Measurements from ENCODE around the gene GRK3.
A peak's percentile ranks its signal among the peaks of the same experiment; 100 is the strongest.

GRK3 gene

GRCh38 chr22:25746012-25746373, 181.5 kb downstream of the GRK3 start:
- peaks cover 5% of the 10 kb centered on the region for H3K36me3 Mint-ChIP-seq
- H3K4me3 Mint-ChIP-seq: no peak overlapping the region
- peak overlapping the region; percentile 33 for H3K27ac Mint-ChIP-seq
- DNase-seq (ENCODE audit: low spot score in 2 of 2): no peak
- peaks cover 45% of the 10 kb centered on the region for H3K4me1 Mint-ChIP-seq
- H3K9me3 Mint-ChIP-seq: no peaks in the 10 kb centered on the region
- no peak for ATAC-seq

- Mint-ChIP-seq H3K4me1 (peaks cover 53% of the 10 kb centered on the region), H3K36me3 (peaks cover 5% of the 10 kb centered on the region), H3K27ac (peak overlapping the region; percentile 98), H3K9me3 (no peaks in the 10 kb centered on the region), H3K4me3 (no peak overlapping the region)
- DNase-seq (ENCODE audit: low spot score in 2 of 2): no peak
- ATAC-seq: no peak
Measured at GRCh38 chr22:25747245-25747944, 182.9 kb downstream of the GRK3 start.

- peaks cover 53% of the 10 kb centered on the region for H3K4me1 Mint-ChIP-seq
- no peaks in the 10 kb centered on the region for H3K9me3 Mint-ChIP-seq
- no peak for DNase-seq (ENCODE audit: low spot score in 2 of 2)
- H3K27ac Mint-ChIP-seq: peak overlapping the region; percentile 98
- no peak for ATAC-seq
- peaks cover 5% of the 10 kb centered on the region for H3K36me3 Mint-ChIP-seq
- H3K4me3 Mint-ChIP-seq: no peak overlapping the region
Measured at GRCh38 chr22:25748140-25748539, 183.7 kb downstream of the GRK3 start.

- H3K27ac Mint-ChIP-seq: peak overlapping the region; percentile 98
- DNase-seq (ENCODE audit: low spot score in 2 of 2): no peak
- H3K36me3 Mint-ChIP-seq: peaks cover 5% of the 10 kb centered on the region
- peaks cover 53% of the 10 kb centered on the region for H3K4me1 Mint-ChIP-seq
- H3K4me3 Mint-ChIP-seq: peak overlapping the region; percentile 72
- no peak for ATAC-seq
- no peaks in the 10 kb centered on the region for H3K9me3 Mint-ChIP-seq
Measured at GRCh38 chr22:25748704-25749103, 184.2 kb downstream of the GRK3 start.

- Mint-ChIP-seq H3K4me3 (peak overlapping the region; percentile 72), H3K9me3 (no peaks in the 10 kb centered on the region), H3K4me1 (peaks cover 53% of the 10 kb centered on the region), H3K36me3 (peaks cover 5% of the 10 kb centered on the region), H3K27ac (peak overlapping the region; percentile 98)
- ATAC-seq: peak; percentile 96
- DNase-seq (ENCODE audit: low spot score in 2 of 2): peak in 1 of 2 donors; percentile 66
Measured at GRCh38 chr22:25749420-25750169, 185.1 kb downstream of the GRK3 start.

GRCh38 chr22:25750569-25751173, 186.2 kb downstream of the GRK3 start:
- H3K9me3 Mint-ChIP-seq: no peaks in the 10 kb centered on the region

GRCh38 chr22:25751174-25751581, 186.7 kb downstream of the GRK3 start:
- peaks cover 43% of the 10 kb centered on the region for H3K4me1 Mint-ChIP-seq
- ATAC-seq (no peak), DNase-seq (ENCODE audit: low spot score in 2 of 2) (no peak)
- peaks cover 5% of the 10 kb centered on the region for H3K36me3 Mint-ChIP-seq
- H3K27ac Mint-ChIP-seq: peak overlapping the region; percentile 98
- H3K4me3 Mint-ChIP-seq: peak overlapping the region; percentile 72
- H3K9me3 Mint-ChIP-seq: no peaks in the 10 kb centered on the region

More at GRCh38 chr22:25750569-25751173, 186.2 kb downstream of the GRK3 start:
- peaks cover 5% of the 10 kb centered on the region for H3K36me3 Mint-ChIP-seq
- no peak for DNase-seq (ENCODE audit: low spot score in 2 of 2)
- H3K27ac Mint-ChIP-seq: peak overlapping the region; percentile 98
- H3K4me3 Mint-ChIP-seq: peak overlapping the region; percentile 72
- peaks cover 47% of the 10 kb centered on the region for H3K4me1 Mint-ChIP-seq
- no peak for ATAC-seq

GRCh38 chr22:25752615-25753214, 188.2 kb downstream of the GRK3 start:
- Mint-ChIP-seq H3K9me3 (no peaks in the 10 kb centered on the region), H3K36me3 (peaks cover 5% of the 10 kb centered on the region), H3K27ac (no peak overlapping the region), H3K4me3 (no peak overlapping the region), H3K4me1 (peaks cover 34% of the 10 kb centered on the region)
- ATAC-seq (no peak), DNase-seq (ENCODE audit: low spot score in 2 of 2) (no peak)

GRCh38 chr22:25753252-25753651, 188.8 kb downstream of the GRK3 start:
- no peak for DNase-seq (ENCODE audit: low spot score in 2 of 2)

GRCh38 chr22:25754527-25755202, 190.2 kb downstream of the GRK3 start:
- no peak overlapping the region for H3K4me3 Mint-ChIP-seq

More at GRCh38 chr22:25753252-25753651, 188.8 kb downstream of the GRK3 start:
- Mint-ChIP-seq H3K4me3 (no peak overlapping the region), H3K9me3 (no peaks in the 10 kb centered on the region), H3K4me1 (peaks cover 33% of the 10 kb centered on the region), H3K27ac (no peak overlapping the region), H3K36me3 (peaks cover 5% of the 10 kb centered on the region)
- ATAC-seq: no peak

GRCh38 chr22:25757686-25758085, 193.2 kb downstream of the GRK3 start:
- Mint-ChIP-seq H3K27ac (no peak overlapping the region), H3K4me1 (no peaks in the 10 kb centered on the region), H3K36me3 (no peaks in the 10 kb centered on the region), H3K9me3 (no peaks in the 10 kb centered on the region), H3K4me3 (no peak overlapping the region)
- ATAC-seq: no peak
- DNase-seq (ENCODE audit: low spot score in 2 of 2): no peak

More at GRCh38 chr22:25754527-25755202, 190.2 kb downstream of the GRK3 start:
- no peaks in the 10 kb centered on the region for H3K9me3 Mint-ChIP-seq
- H3K4me1 Mint-ChIP-seq: peaks cover 19% of the 10 kb centered on the region
- DNase-seq (ENCODE audit: low spot score in 2 of 2) (no peak), ATAC-seq (no peak)
- H3K36me3 Mint-ChIP-seq: peaks cover 5% of the 10 kb centered on the region
- no peak overlapping the region for H3K27ac Mint-ChIP-seq

- no peaks in the 10 kb centered on the region for H3K36me3 Mint-ChIP-seq
- no peaks in the 10 kb centered on the region for H3K4me1 Mint-ChIP-seq
- DNase-seq (ENCODE audit: low spot score in 2 of 2): no peak
- H3K9me3 Mint-ChIP-seq: no peaks in the 10 kb centered on the region
- ATAC-seq: no peak
- H3K4me3 Mint-ChIP-seq: no peak overlapping the region
- no peak overlapping the region for H3K27ac Mint-ChIP-seq
Measured at GRCh38 chr22:25758316-25758715, 193.8 kb downstream of the GRK3 start.

GRCh38 chr22:25759825-25760231, 195.4 kb downstream of the GRK3 start:
- H3K4me3 Mint-ChIP-seq: no peak overlapping the region
- ATAC-seq (no peak), DNase-seq (ENCODE audit: low spot score in 2 of 2) (no peak)
- no peak overlapping the region for H3K27ac Mint-ChIP-seq
- no peaks in the 10 kb centered on the region for H3K36me3 Mint-ChIP-seq
- no peaks in the 10 kb centered on the region for H3K4me1 Mint-ChIP-seq
- no peaks in the 10 kb centered on the region for H3K9me3 Mint-ChIP-seq

GRCh38 chr22:25760294-25760693, 195.8 kb downstream of the GRK3 start:
- H3K36me3 Mint-ChIP-seq: no peaks in the 10 kb centered on the region
- no peak overlapping the region for H3K4me3 Mint-ChIP-seq
- ATAC-seq (no peak), DNase-seq (ENCODE audit: low spot score in 2 of 2) (no peak)
- H3K4me1 Mint-ChIP-seq: no peaks in the 10 kb centered on the region
- H3K9me3 Mint-ChIP-seq: no peaks in the 10 kb centered on the region
- no peak overlapping the region for H3K27ac Mint-ChIP-seq

Measured in stimulated activated effector memory CD8-positive, alpha-beta T cell treated with anti-CD3 and anti-CD28 coated beads, Interleukin-12 subunit alpha, Interleukin-12 subunit beta, amount 100 ng/mL, for 72 hours (primary cell).